DND-41 (cell line): ENCODE data around the gene UBE3C.
"Not testable (repeated sequence)": the region's sequence is repeated elsewhere in the genome, so short reads cannot be mapped to it uniquely, and the experiment has no call there.

Experiments
- CTCF ChIP-seq: IDR thresholded peaks from 2 replicates; pipeline ENCODE4 v1.5.1; 2012; ENCODE audit warnings: borderline replicate concordance, low read length, moderate library complexity, mild to moderate bottlenecking; ENCODE audit not compliant: poor library complexity, severe bottlenecking; ENCODE audit errors: extremely low read depth
- EZH2 ChIP-seq: IDR thresholded peaks from 3 replicates; pipeline ENCODE4 v1.6.1; 2012; ENCODE audit warnings: borderline replicate concordance, low read depth, mild to moderate bottlenecking, moderate library complexity, low read length, inconsistent platforms; ENCODE audit not compliant: severe bottlenecking

GRCh38 chr7:157130849-157131248 lies 7.9 kb upstream of the UBE3C start:
- TF ChIP-seq CTCF, EZH2: not testable (repeated sequence)
